GM10266 (cell line): ENCODE results near the gene ATG10.
A peak's percentile ranks its signal among the peaks of the same experiment; 100 is the strongest.
"Not testable (repeated sequence)": the region's sequence is repeated elsewhere in the genome, so short reads cannot be mapped to it uniquely, and the experiment has no call there.

ENCODE experiments used
- DNase-seq: peaks from one replicate; pipeline ENCODE4 v3.0.0; 2012; ENCODE audit errors: extremely low spot score
- CTCF ChIP-seq: IDR thresholded peaks from 2 replicates; pipeline ENCODE4 v1.5.1; 2012; ENCODE audit warnings: mild to moderate bottlenecking, low read depth; ENCODE audit not compliant: control insufficient read depth, insufficient read depth; ENCODE audit errors: missing control alignments

Gene ATG10

GRCh38 chr5:82109013-82109412 lies 137.2 kb downstream of the ATG10 start:
- no peak for DNase-seq
- TF ChIP-seq CTCF, result no peak

- DNase-seq, result not testable (repeated sequence)
These were observed 138.1 kb downstream of the ATG10 start for GRCh38 chr5:82109915-82110314.

- TF ChIP-seq CTCF, result no peak
- DNase-seq, result peak; percentile 28
These were observed 139.4 kb downstream of the ATG10 start for GRCh38 chr5:82111191-82111590.

GRCh38 chr5:82115858-82116257 lies 144.0 kb downstream of the ATG10 start:
- DNase-seq, result no peak
- no peak for TF ChIP-seq CTCF

GRCh38 chr5:82119889-82120288 lies 148.1 kb downstream of the ATG10 start:
- no peak for TF ChIP-seq CTCF
- DNase-seq, result no peak

GRCh38 chr5:82129723-82130285 lies 158.0 kb downstream of the ATG10 start:
- TF ChIP-seq CTCF, result no peak
- no peak for DNase-seq

- no peak for DNase-seq
These were observed 158.8 kb downstream of the ATG10 start for GRCh38 chr5:82130602-82131001.

More at GRCh38 chr5:82130602-82131001, 158.8 kb downstream of the ATG10 start:
- TF ChIP-seq CTCF, result no peak
